Neural cell (in vitro differentiated cells): ENCODE measurements around the gene NUBPL. TPM values are rescaled to one million over a fixed set of nuclear protein-coding genes. Genes with fewer than 3 reads are reported as not detected.

Experiments used
- H2AFZ ChIP-seq: fragments of 200-600, 300-800 bp; sonication (generic), shearing (Covaris generic); 2 replicates; pipeline ENCODE4 v1.6.0; 2014; ENCODE audit warnings: low read depth, mild to moderate bottlenecking, antibody characterized with exemption, low read length, moderate library complexity
- H3F3A ChIP-seq: fragments of 200-600 bp; shearing (Covaris generic); 2 replicates; pipeline ENCODE4 v1.6.1; 2016; ENCODE audit warnings: mild to moderate bottlenecking, moderate library complexity, mixed read lengths, antibody characterized with exemption, low read length; ENCODE audit not compliant: insufficient read depth, poor library complexity, severe bottlenecking
- H3K27ac ChIP-seq: fragments of 200-600, 300-800 bp; sonication (generic), shearing (Covaris generic); 2 replicates; pipeline ENCODE4 v1.5.1; 2014; ENCODE audit warnings: mild to moderate bottlenecking, low read length, moderate library complexity
- H3K27me3 ChIP-seq: fragments of 300-800, 200-600 bp; sonication (generic), shearing (Covaris generic); 2 replicates; pipeline ENCODE4 v1.6.0; 2014; ENCODE audit warnings: mild to moderate bottlenecking, low read depth, low read length, moderate library complexity; ENCODE audit not compliant: insufficient read depth
- H3K36me3 ChIP-seq: fragments of 300-800, 200-600 bp; sonication (generic), shearing (Covaris generic); 2 replicates; pipeline ENCODE4 v1.5.1; 2014; ENCODE audit warnings: mild to moderate bottlenecking, antibody characterized with exemption, low read length, moderate library complexity; ENCODE audit not compliant: insufficient read depth
- H3K4me2 ChIP-seq: fragments of 300-800, 200-600 bp; sonication (generic), shearing (Covaris generic); 2 replicates; pipeline ENCODE4 v1.6.0; 2014; ENCODE audit warnings: mild to moderate bottlenecking, low read length
- H3K4me3 ChIP-seq: fragments of 300-800, 200-600 bp; sonication (generic), shearing (Covaris generic); 2 replicates; pipeline ENCODE4 v1.5.1; 2014; ENCODE audit warnings: mild to moderate bottlenecking, low read length, moderate library complexity
- H3K79me2 ChIP-seq: fragments of 200-600 bp; shearing (Covaris generic); replicated peaks from 2 replicates; pipeline ENCODE4 v1.6.0; 2014; ENCODE audit warnings: mild to moderate bottlenecking, low read length, moderate library complexity; ENCODE audit not compliant: insufficient read depth
- H3K9ac ChIP-seq: fragments of 300-800, 200-600 bp; sonication (generic), shearing (Covaris generic); 2 replicates; pipeline ENCODE4 v1.6.1; 2016; ENCODE audit warnings: mild to moderate bottlenecking, low read length, mixed read lengths
- H3K9me2 ChIP-seq: fragments of 200-600 bp; shearing (Covaris generic); 2 replicates; pipeline ENCODE4 v1.6.1; 2016; ENCODE audit warnings: mild to moderate bottlenecking, low read length, mixed read lengths; ENCODE audit not compliant: insufficient read depth
- H3K9me3 ChIP-seq: fragments of 200-600, 300-800 bp; sonication (generic), shearing (Covaris generic); 2 replicates; pipeline ENCODE4 v1.6.1; 2016; ENCODE audit warnings: mild to moderate bottlenecking, mixed run types, low read length, moderate library complexity, mixed read lengths
- H4K20me1 ChIP-seq: fragments of 200-600 bp; shearing (Covaris generic); 2 replicates; pipeline ENCODE4 v1.6.1; 2016; ENCODE audit warnings: mild to moderate bottlenecking, mixed run types; ENCODE audit not compliant: insufficient read depth
- EP300 ChIP-seq: fragments of 450-650 bp; conservative IDR thresholded peaks from 2 replicates; pipeline ENCODE4 v1.6.1; 2014; ENCODE audit warnings: antibody characterized with exemption, mild to moderate bottlenecking, moderate library complexity; ENCODE audit not compliant: poor library complexity, severe bottlenecking
- EZH2 ChIP-seq: fragments of 200-600, 300-800 bp; shearing (Covaris generic), sonication (generic); IDR thresholded peaks from 2 replicates; pipeline ENCODE4 v1.6.1; 2014; ENCODE audit warnings: antibody characterized with exemption, low read length, borderline replicate concordance, mild to moderate bottlenecking; ENCODE audit not compliant: insufficient read depth, poor library complexity, severe bottlenecking
- MXI1 ChIP-seq: fragments of 450-650 bp; conservative IDR thresholded peaks from 2 replicates; pipeline ENCODE4 v1.6.1; 2014; ENCODE audit warnings: antibody characterized with exemption, mild to moderate bottlenecking; ENCODE audit not compliant: poor library complexity, severe bottlenecking
- POLR2AphosphoS5 ChIP-seq: IDR thresholded peaks from 2 replicates; pipeline ENCODE4 v1.6.1; 2012
- RAD21 ChIP-seq: fragments of 450-650 bp; conservative IDR thresholded peaks from 2 replicates; pipeline ENCODE4 v1.6.1; 2014; ENCODE audit warnings: antibody characterized with exemption, mild to moderate bottlenecking, moderate library complexity
- REST ChIP-seq: IDR thresholded peaks from 2 replicates; pipeline ENCODE4 v1.6.1; 2012; ENCODE audit warnings: borderline replicate concordance
- SMC3 ChIP-seq: fragments of 450-650 bp; conservative IDR thresholded peaks from 2 replicates; pipeline ENCODE4 v1.6.1; 2014; ENCODE audit warnings: antibody characterized with exemption, mild to moderate bottlenecking, moderate library complexity; ENCODE audit not compliant: poor library complexity
- TAF1 ChIP-seq: IDR thresholded peaks from 2 replicates; pipeline ENCODE4 v1.6.1; 2012; ENCODE audit warnings: low read depth
- polyA minus RNA-seq: library from RNA; depleted of rRNA, polyadenylated mRNA; stranded (reverse); fragments of >200 nt; gene quantifications from 2 replicates; pipeline ENCODE4 v1.2.3, GENCODE V29; 2014
- polyA plus RNA-seq: library from polyadenylated mRNA; depleted of rRNA; stranded (reverse); fragments of >200 nt; gene quantifications from 2 replicates; pipeline ENCODE4 v1.2.3, GENCODE V29; 2014
- TF ChIP-seq, protein P1 (sequence below): fragments of 450-650 bp; IDR thresholded peaks from 2 replicates; pipeline ENCODE4 v1.5.1; 2014; ENCODE audit warnings: antibody characterized with exemption, mild to moderate bottlenecking, moderate library complexity; ENCODE audit not compliant: poor library complexity, severe bottlenecking

NUBPL gene
- 3.1 and 4.1 TPM in 2 replicates for polyA plus RNA-seq
- polyA minus RNA-seq: 5.4 and 19.6 TPM in 2 replicates

DNA sequence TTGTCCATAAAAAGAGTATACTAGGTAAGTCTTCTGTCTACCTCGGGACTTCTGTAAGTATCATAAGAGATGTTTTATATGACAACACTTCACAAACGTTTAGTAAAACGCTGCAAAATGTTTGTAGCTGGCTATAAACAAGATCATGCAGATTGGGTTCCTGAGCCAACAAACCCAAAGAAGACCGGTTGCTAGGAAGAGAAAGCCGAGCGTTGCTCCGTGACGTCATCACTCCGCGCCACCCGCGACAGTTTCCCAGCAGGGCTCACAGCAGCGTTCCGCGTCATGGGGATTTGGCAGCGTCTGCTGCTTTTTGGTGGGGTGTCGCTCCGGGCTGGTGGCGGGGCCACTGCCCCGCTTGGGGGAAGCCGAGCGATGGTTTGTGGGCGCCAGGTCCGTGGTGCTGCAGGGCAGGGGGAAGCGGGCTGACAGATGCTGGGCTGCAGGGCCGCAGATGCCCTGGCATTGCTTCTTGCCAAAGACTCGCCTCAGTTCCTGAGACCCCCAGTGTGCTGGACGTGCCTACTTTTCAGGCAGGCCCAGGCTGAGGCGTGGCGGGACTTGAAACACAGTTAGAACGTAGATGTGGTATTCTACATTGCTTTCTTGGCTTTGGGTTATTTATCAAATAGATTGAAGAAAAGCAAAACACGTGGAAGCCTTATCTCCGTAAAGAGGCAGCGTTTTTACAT lies at the start of gene NUBPL:
Gene NUBPL, plus strand, starts transcription at position 250 of the 692 bp plus-strand sequence. Its CDS starts 36 bp downstream, at position 286.
- Histone ChIP-seq H3K4me2 (peak within 1 kb of the TSS; percentile 46), H3K79me2 (no peaks in the 10 kb centered on the region), H3K9me2 (no peaks in the 10 kb centered on the region), H3K27ac (peak within 1 kb of the TSS; percentile 64), H3K36me3 (no peaks in the 10 kb centered on the region), H3K9ac (peak within 1 kb of the TSS; percentile 69), H3K4me3 (peak within 1 kb of the TSS; percentile 67), H4K20me1 (no peaks in the 10 kb centered on the region), H3F3A (no peaks in the 10 kb centered on the region), H3K27me3 (no peaks in the 10 kb centered on the region), H3K9me3 (peaks cover 4% of the 10 kb centered on the region), H2AFZ (peak within 1 kb of the TSS; percentile 68)
- TF ChIP-seq MXI1 (peak; percentile 80), REST (peak; percentile 57), RAD21 (peak; percentile 43), EZH2 (no peak), SMC3 (no peak), EP300 (peak; percentile 37), TAF1 (no peak), POLR2AphosphoS5 (peak; percentile 72)

GRCh38 chr14:31527087-31527486 lies 34.1 kb upstream of the NUBPL start:
- H2AFZ ChIP-seq: no peak overlapping the region
- H3K4me3 ChIP-seq: no peak overlapping the region
- H3K4me2 ChIP-seq: no peak overlapping the region
- H3K9me2 ChIP-seq: no peaks in the 10 kb centered on the region
- TF ChIP-seq TAF1 (no peak), REST (no peak), EZH2 (no peak), POLR2AphosphoS5 (no peak), RAD21 (no peak), EP300 (no peak), SMC3 (no peak), MXI1 (no peak)
- TF ChIP-seq, protein P1, sequence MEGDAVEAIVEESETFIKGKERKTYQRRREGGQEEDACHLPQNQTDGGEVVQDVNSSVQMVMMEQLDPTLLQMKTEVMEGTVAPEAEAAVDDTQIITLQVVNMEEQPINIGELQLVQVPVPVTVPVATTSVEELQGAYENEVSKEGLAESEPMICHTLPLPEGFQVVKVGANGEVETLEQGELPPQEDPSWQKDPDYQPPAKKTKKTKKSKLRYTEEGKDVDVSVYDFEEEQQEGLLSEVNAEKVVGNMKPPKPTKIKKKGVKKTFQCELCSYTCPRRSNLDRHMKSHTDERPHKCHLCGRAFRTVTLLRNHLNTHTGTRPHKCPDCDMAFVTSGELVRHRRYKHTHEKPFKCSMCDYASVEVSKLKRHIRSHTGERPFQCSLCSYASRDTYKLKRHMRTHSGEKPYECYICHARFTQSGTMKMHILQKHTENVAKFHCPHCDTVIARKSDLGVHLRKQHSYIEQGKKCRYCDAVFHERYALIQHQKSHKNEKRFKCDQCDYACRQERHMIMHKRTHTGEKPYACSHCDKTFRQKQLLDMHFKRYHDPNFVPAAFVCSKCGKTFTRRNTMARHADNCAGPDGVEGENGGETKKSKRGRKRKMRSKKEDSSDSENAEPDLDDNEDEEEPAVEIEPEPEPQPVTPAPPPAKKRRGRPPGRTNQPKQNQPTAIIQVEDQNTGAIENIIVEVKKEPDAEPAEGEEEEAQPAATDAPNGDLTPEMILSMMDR: no peak
- H3K36me3 ChIP-seq: no peaks in the 10 kb centered on the region
- H4K20me1 ChIP-seq: no peaks in the 10 kb centered on the region
- no peaks in the 10 kb centered on the region for H3F3A ChIP-seq
- no peaks in the 10 kb centered on the region for H3K9me3 ChIP-seq
- H3K79me2 ChIP-seq: no peaks in the 10 kb centered on the region
- H3K27ac ChIP-seq: no peak overlapping the region
- no peak overlapping the region for H3K9ac ChIP-seq
- H3K27me3 ChIP-seq: no peaks in the 10 kb centered on the region
